HCT116 (cell line): ENCODE measurements around the gene IDUA.

Source experiments
- CTCF ChIP-seq, 3 experiments: fragments of 200-600 bp in 1 of 3; sonication (generic) in 1 of 3; IDR thresholded peaks in 2 of 3; conservative IDR thresholded peaks in 1 of 3; 2 replicates each; pipeline ENCODE4 v1.5.1; 2012 to 2017; ENCODE audit warnings: low read depth in 2 of 3, low read length in 2 of 3, antibody characterized with exemption in 1 of 3, borderline replicate concordance in 1 of 3, control low read depth in 1 of 3, mild to moderate bottlenecking in 1 of 3, mixed read lengths in 1 of 3, mixed run types in 1 of 3, moderate library complexity in 1 of 3; ENCODE audit not compliant: insufficient read depth in 1 of 3
- JUND ChIP-seq: IDR thresholded peaks from 2 replicates; pipeline ENCODE4 v1.6.1; 2012
- POLR2AphosphoS5 ChIP-seq: IDR thresholded peaks from 2 replicates; pipeline ENCODE4 v1.6.1; 2011; ENCODE audit warnings: mild to moderate bottlenecking, low read depth, low read length, moderate library complexity
- REST ChIP-seq: IDR thresholded peaks from 2 replicates; pipeline ENCODE4 v1.6.1; 2012; ENCODE audit warnings: low read depth

GRCh38 chr4:968621-969394 is 18.0 kb upstream of the IDUA start:
- TF ChIP-seq JUND (no peak), REST (no peak), POLR2AphosphoS5 (no peak), CTCF (IDR thresholded peaks at IDR 0.05 in 2 of 3, conservative IDR thresholded peaks at IDR 0.05 in 1 of 3; ENCODE audit: borderline replicate concordance in 1 of 3, insufficient read depth in 1 of 3, low read depth in 2 of 3, low read length in 2 of 3) (no peak)
